Neural crest cell (in vitro differentiated cells): ENCODE data around the gene IFT81. TPM values are rescaled to one million over a fixed set of nuclear protein-coding genes. Genes with fewer than 3 reads are reported as not detected.
"Not testable (repeated sequence)": the region's sequence is repeated elsewhere in the genome, so short reads cannot be mapped to it uniquely, and the experiment has no call there.

ENCODE experiments used
- DNase-seq: peaks from one replicate; pipeline ENCODE4 v3.0.0; 2021; ENCODE audit warnings: low read depth, mixed read lengths, low spot score
- H3K27ac Mint-ChIP-seq: one replicate; pipeline ENCODE4 v1.8.0; 2021; ENCODE audit warnings: mild to moderate bottlenecking, mixed read lengths; ENCODE audit not compliant: unreplicated experiment
- H3K27me3 Mint-ChIP-seq: 2 replicates; pipeline ENCODE4 v1.8.0; 2021; ENCODE audit warnings: low read depth, mild to moderate bottlenecking, mixed read lengths
- H3K36me3 Mint-ChIP-seq: 2 replicates; pipeline ENCODE4 v1.8.0; 2021; ENCODE audit warnings: low read depth, mild to moderate bottlenecking, mixed read lengths
- H3K4me1 Mint-ChIP-seq: 2 replicates; pipeline ENCODE4 v1.8.0; 2021; ENCODE audit warnings: mixed read lengths
- H3K4me3 Mint-ChIP-seq: one replicate; pipeline ENCODE4 v1.8.0; 2021; ENCODE audit warnings: mild to moderate bottlenecking, mixed read lengths
- H3K9me3 Mint-ChIP-seq: 2 replicates; pipeline ENCODE4 v1.8.0; 2021; ENCODE audit warnings: mixed read lengths
- total RNA-seq: library from RNA; stranded (reverse); gene quantifications from 2 replicates; pipeline ENCODE4 v1.2.1, GENCODE V29; 2021
- TF ChIP-seq, protein P1 (sequence below): fragments of 200-600 bp; sonication (generic); conservative IDR thresholded peaks from 2 replicates; pipeline ENCODE4 v1.5.0; 2021; ENCODE audit warnings: antibody characterized with exemption, mild to moderate bottlenecking

Gene IFT81
- total RNA-seq, 1 donor from 2014 or later, result 40.4 TPM

DNA sequence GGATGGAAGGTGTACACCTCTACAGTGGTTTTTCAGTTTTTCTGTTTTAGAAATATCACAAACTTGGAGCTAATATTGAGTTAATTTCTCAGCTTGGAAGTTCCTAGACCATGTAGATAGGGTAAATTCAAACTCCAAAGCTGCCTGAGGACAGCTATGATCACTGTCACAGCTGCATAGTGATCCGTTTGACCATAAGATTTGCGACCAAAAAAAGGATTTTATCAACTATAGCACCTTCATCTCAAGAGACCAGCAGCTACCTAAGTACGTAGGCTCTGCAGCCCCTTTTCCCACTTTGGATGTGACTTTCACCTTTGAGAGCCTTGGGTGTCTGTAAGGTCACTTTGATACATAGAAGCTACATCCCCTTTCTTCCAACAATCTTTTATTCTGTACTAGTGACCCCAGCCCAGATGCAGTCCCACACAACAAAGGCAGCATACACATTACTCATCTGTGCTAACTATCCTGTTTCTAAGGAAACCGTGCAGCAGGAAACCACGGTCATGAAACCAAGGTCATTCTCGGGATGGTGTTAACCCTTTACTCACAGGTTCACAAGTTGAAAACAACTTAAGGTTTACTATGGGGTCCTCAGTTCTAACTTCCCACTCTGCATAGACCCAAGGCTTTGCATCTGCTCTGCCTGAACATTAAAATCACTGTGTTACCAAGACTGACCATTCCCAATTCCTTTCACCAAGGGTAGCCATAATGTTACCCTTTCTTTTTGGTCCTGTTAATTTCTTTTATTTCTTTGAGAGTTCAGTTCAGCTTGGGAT is 75.4 kb downstream of the IFT81 start:
- Mint-ChIP-seq H3K9me3 (no peaks in the 10 kb centered on the region), H3K27ac (peak overlapping the region; percentile 59), H3K4me1 (peaks cover 46% of the 10 kb centered on the region), H3K27me3 (no peaks in the 10 kb centered on the region), H3K36me3 (peaks cover 19% of the 10 kb centered on the region), H3K4me3 (peak overlapping the region; percentile 6)
- TF ChIP-seq, protein P1, sequence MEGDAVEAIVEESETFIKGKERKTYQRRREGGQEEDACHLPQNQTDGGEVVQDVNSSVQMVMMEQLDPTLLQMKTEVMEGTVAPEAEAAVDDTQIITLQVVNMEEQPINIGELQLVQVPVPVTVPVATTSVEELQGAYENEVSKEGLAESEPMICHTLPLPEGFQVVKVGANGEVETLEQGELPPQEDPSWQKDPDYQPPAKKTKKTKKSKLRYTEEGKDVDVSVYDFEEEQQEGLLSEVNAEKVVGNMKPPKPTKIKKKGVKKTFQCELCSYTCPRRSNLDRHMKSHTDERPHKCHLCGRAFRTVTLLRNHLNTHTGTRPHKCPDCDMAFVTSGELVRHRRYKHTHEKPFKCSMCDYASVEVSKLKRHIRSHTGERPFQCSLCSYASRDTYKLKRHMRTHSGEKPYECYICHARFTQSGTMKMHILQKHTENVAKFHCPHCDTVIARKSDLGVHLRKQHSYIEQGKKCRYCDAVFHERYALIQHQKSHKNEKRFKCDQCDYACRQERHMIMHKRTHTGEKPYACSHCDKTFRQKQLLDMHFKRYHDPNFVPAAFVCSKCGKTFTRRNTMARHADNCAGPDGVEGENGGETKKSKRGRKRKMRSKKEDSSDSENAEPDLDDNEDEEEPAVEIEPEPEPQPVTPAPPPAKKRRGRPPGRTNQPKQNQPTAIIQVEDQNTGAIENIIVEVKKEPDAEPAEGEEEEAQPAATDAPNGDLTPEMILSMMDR, result no peak
- DNase-seq, result peak; percentile 5

DNA sequence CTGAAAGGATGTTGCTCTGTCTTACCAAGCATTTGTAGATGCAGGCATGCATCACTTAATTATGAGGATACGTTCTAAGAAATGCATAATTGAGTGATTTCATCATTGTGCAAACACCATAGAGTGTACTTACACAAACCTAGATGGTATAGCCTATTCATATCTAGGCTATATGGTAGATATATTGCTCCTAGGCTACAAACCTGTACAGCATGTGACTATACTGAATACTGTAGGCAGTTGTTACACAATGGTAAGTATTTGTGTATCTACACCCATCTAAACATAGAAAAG is 75.9 kb downstream of the IFT81 start:
- TF ChIP-seq, protein P1, result no peak

GRCh38 chr12:110201995-110202394 is 77.8 kb downstream of the IFT81 start:
- Mint-ChIP-seq H3K4me1 (peaks cover 41% of the 10 kb centered on the region), H3K27ac (no peak overlapping the region), H3K4me3 (no peak overlapping the region), H3K27me3 (no peaks in the 10 kb centered on the region), H3K36me3 (peaks cover 9% of the 10 kb centered on the region), H3K9me3 (no peaks in the 10 kb centered on the region)
- no peak for DNase-seq
- TF ChIP-seq, protein P1, result no peak

More for the DNA sequence above, 75.9 kb downstream of the IFT81 start:
- Mint-ChIP-seq H3K4me3 (no peak overlapping the region), H3K27me3 (no peaks in the 10 kb centered on the region), H3K9me3 (no peaks in the 10 kb centered on the region), H3K4me1 (peaks cover 47% of the 10 kb centered on the region), H3K27ac (no peak overlapping the region), H3K36me3 (peaks cover 20% of the 10 kb centered on the region)
- DNase-seq, result no peak

DNA sequence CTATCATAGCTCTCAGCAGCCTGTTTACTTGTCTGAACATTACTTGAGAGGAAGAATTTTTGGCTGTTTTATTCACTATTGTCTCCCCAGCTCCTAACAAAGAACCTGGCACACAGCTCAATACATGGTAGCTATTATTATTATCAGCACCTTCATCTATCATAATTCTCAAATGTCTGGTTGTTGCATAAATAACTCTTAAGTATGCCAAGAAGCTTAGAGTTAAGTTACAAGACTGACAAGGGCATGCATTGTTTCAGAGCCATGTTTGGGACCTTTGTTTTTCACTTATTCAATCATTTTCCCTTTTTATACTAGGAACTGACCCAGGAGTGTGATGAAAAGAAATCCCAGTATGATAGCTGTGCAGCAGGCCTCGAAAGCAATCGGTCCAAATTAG is 79.4 kb downstream of the IFT81 start:
- peak overlapping the region; percentile 92 for H3K27ac Mint-ChIP-seq
- H3K4me3 Mint-ChIP-seq, result no peak overlapping the region
- peaks cover 8% of the 10 kb centered on the region for H3K36me3 Mint-ChIP-seq
- no peaks in the 10 kb centered on the region for H3K27me3 Mint-ChIP-seq
- H3K4me1 Mint-ChIP-seq, result peaks cover 35% of the 10 kb centered on the region
- no peaks in the 10 kb centered on the region for H3K9me3 Mint-ChIP-seq
- no peak for DNase-seq
- TF ChIP-seq, protein P1, result no peak

DNA sequence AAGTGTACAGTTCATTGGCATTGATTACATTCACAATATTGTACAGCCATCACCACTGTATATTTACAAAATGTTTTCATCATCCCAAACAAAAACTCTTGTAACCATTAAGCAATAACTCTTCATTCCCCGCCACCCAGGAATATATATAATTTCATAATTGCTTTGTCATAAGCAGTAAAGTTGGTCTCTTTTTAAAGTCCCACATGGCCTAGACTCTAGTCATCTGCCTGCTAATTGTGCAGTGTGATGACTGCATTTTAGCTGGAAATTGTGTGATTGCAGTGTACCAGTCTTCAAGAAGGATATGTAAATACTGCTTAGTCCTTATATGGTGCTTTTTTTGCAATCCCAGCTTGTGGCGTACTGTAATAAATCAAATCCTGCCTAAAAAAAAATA is 81.8 kb downstream of the IFT81 start:
- Mint-ChIP-seq H3K4me1 (peaks cover 19% of the 10 kb centered on the region), H3K27ac (no peak overlapping the region), H3K9me3 (no peaks in the 10 kb centered on the region), H3K4me3 (no peak overlapping the region), H3K36me3 (peaks cover 12% of the 10 kb centered on the region), H3K27me3 (no peaks in the 10 kb centered on the region)
- TF ChIP-seq, protein P1, result no peak
- DNase-seq, result no peak

- not testable (repeated sequence) for H3K4me1 Mint-ChIP-seq, H3K27ac Mint-ChIP-seq, H3K4me3 Mint-ChIP-seq, H3K9me3 Mint-ChIP-seq, H3K27me3 Mint-ChIP-seq, DNase-seq
- H3K36me3 Mint-ChIP-seq, result peaks cover 14% of the 10 kb centered on the region
Observed at GRCh38 chr12:110211639-110212536, 87.7 kb downstream of the IFT81 start.
